WTC11 (cell line): ENCODE measurements around the gene ENTR1.

Source experiments
- ESRRA ChIP-seq: sonication (generic); formaldehyde crosslinking; IDR thresholded peaks from 2 replicates; pipeline ENCODE4 v1.8.1; 2022; ENCODE audit warnings: mild to moderate bottlenecking, missing genetic modification reagents, borderline replicate concordance
- FOXJ3 ChIP-seq: sonication (generic); formaldehyde crosslinking; IDR thresholded peaks from 2 replicates; pipeline ENCODE4 v1.9.0; 2021; ENCODE audit warnings: missing genetic modification reagents, mild to moderate bottlenecking, borderline replicate concordance
- HMGA2 ChIP-seq: fragments of 250-450 bp; sonication (Bioruptor Pico); IDR thresholded peaks from 2 replicates; pipeline ENCODE4 v1.4.0; 2021; ENCODE audit warnings: mild to moderate bottlenecking, moderate library complexity
- NR1H2 ChIP-seq: sonication (generic); formaldehyde crosslinking; IDR thresholded peaks from 2 replicates; pipeline ENCODE4 v1.9.0; 2021; ENCODE audit warnings: mild to moderate bottlenecking, moderate library complexity, missing genetic modification reagents
- ZBTB21 ChIP-seq: sonication (generic); formaldehyde crosslinking; IDR thresholded peaks from 2 replicates; pipeline ENCODE4 v1.8.1; 2023; ENCODE audit warnings: mild to moderate bottlenecking, missing genetic modification reagents, borderline replicate concordance
- TF ChIP-seq, protein P1 (sequence below): sonication (generic); formaldehyde crosslinking; IDR thresholded peaks from 2 replicates; pipeline ENCODE4 v1.8.1; 2022; ENCODE audit warnings: low read depth, missing genetic modification reagents, borderline replicate concordance
- TF ChIP-seq, protein P2 (sequence below): fragments of 200-600 bp; IDR thresholded peaks from 2 replicates; pipeline ENCODE4 v1.8.0; 2022; ENCODE audit warnings: antibody characterized with exemption
- TF ChIP-seq, protein P3 (sequence below): sonication (generic); formaldehyde crosslinking; IDR thresholded peaks from 2 replicates; pipeline ENCODE4 v1.8.1; 2022; ENCODE audit warnings: missing genetic modification reagents, borderline replicate concordance

DNA sequence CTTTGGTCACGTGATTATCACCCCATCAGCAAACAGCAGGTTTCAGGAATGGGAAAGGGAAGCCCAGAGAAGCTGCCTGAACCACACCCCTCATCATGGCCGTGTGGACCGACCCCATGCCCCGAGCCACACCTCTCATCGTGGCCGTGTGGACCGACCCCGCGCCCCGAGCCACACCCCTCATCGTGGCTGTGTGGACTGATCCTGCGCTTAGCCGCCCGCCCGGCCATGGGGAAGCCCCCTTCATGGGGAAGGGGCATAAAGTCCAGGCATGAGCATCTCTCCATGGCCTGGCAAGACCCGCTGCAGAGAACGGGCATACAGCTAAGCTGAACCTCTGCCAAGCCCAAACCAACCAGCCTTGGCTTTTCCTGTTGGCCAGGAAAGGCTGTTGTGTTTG lies 16.9 kb downstream of the ENTR1 start:
- TF ChIP-seq, protein P1, sequence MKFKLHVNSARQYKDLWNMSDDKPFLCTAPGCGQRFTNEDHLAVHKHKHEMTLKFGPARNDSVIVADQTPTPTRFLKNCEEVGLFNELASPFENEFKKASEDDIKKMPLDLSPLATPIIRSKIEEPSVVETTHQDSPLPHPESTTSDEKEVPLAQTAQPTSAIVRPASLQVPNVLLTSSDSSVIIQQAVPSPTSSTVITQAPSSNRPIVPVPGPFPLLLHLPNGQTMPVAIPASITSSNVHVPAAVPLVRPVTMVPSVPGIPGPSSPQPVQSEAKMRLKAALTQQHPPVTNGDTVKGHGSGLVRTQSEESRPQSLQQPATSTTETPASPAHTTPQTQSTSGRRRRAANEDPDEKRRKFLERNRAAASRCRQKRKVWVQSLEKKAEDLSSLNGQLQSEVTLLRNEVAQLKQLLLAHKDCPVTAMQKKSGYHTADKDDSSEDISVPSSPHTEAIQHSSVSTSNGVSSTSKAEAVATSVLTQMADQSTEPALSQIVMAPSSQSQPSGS (CRISPR knock-in tag), result no peak
- TF ChIP-seq FOXJ3, result no peak
- TF ChIP-seq, protein P2, sequence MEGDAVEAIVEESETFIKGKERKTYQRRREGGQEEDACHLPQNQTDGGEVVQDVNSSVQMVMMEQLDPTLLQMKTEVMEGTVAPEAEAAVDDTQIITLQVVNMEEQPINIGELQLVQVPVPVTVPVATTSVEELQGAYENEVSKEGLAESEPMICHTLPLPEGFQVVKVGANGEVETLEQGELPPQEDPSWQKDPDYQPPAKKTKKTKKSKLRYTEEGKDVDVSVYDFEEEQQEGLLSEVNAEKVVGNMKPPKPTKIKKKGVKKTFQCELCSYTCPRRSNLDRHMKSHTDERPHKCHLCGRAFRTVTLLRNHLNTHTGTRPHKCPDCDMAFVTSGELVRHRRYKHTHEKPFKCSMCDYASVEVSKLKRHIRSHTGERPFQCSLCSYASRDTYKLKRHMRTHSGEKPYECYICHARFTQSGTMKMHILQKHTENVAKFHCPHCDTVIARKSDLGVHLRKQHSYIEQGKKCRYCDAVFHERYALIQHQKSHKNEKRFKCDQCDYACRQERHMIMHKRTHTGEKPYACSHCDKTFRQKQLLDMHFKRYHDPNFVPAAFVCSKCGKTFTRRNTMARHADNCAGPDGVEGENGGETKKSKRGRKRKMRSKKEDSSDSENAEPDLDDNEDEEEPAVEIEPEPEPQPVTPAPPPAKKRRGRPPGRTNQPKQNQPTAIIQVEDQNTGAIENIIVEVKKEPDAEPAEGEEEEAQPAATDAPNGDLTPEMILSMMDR, result no peak
- TF ChIP-seq HMGA2, result no peak
- TF ChIP-seq, protein P3, sequence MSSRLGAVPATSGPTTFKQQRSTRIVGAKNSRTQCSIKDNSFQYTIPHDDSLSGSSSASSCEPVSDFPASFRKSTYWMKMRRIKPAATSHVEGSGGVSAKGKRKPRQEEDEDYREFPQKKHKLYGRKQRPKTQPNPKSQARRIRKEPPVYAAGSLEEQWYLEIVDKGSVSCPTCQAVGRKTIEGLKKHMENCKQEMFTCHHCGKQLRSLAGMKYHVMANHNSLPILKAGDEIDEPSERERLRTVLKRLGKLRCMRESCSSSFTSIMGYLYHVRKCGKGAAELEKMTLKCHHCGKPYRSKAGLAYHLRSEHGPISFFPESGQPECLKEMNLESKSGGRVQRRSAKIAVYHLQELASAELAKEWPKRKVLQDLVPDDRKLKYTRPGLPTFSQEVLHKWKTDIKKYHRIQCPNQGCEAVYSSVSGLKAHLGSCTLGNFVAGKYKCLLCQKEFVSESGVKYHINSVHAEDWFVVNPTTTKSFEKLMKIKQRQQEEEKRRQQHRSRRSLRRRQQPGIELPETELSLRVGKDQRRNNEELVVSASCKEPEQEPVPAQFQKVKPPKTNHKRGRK, result no peak
- no peak for TF ChIP-seq ESRRA (CRISPR knock-in tag)
- no peak for TF ChIP-seq ZBTB21 (CRISPR knock-in tag)
- TF ChIP-seq NR1H2 (CRISPR knock-in tag), result no peak
